AG08395 (cell line): ENCODE results near the gene ZFYVE9.
"Not testable (repeated sequence)": the region's sequence is repeated elsewhere in the genome, so short reads cannot be mapped to it uniquely, and the experiment has no call there.

Experiments
- DNase-seq: peaks from one replicate; pipeline ENCODE4 v3.0.0; 2012; ENCODE audit warnings: mixed read lengths, low spot score

ZFYVE9 gene

GRCh38 chr1:52190500-52191252 is 48.8 kb downstream of the ZFYVE9 start:
- no peak for DNase-seq

DNA sequence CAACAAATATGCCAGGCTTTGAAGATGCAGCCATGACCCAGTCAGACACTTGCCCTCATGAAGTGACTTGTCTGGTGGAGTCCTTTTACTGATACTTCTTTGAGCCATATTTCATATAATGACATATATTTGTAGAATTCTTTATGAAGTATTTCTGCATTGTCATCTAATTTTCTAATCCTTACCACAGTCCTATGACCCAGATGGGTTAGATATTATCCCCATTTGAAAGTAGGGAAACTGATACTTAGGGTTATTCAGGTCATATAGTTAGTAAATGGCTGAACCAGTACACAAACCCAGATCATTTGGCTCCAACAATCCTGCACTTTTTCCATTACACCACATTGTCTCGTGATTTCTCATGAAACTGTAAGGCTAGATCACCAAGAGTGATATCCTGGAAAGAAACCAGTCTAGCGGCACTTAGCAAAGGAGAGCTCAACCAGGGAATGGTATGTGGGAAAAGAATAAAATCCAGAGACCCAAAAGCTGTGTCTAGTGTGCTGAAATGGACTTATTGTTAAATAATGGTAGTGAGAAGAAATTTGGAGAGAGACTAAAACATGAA is 49.6 kb downstream of the ZFYVE9 start:
- DNase-seq = no peak

- DNase-seq = no peak
These were observed 50.1 kb downstream of the ZFYVE9 start for GRCh38 chr1:52192024-52192423.

- DNase-seq = no peak
These were observed 50.5 kb downstream of the ZFYVE9 start for GRCh38 chr1:52192436-52192835.

DNA sequence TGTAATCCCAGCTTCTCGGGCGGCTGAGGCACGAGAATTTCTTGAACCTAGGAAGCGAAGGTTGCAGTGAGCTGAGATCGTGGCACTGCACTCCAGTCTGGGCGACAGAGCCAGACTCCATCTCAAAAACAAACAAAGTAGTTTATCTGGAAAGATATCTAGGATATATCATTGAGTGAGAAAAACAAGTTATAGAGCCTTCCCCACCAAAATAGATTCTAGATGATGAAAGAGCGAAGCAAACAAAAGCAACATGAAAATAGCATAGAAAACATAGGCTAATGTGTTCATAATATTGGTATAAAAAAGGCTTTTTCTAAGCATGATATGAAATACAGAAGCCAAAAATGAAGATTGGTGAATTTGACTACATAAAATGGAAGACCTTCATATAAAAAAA is 52.1 kb downstream of the ZFYVE9 start:
- no peak for DNase-seq

- no peak for DNase-seq
These were observed 53.3 kb downstream of the ZFYVE9 start for GRCh38 chr1:52195161-52195560.

DNA sequence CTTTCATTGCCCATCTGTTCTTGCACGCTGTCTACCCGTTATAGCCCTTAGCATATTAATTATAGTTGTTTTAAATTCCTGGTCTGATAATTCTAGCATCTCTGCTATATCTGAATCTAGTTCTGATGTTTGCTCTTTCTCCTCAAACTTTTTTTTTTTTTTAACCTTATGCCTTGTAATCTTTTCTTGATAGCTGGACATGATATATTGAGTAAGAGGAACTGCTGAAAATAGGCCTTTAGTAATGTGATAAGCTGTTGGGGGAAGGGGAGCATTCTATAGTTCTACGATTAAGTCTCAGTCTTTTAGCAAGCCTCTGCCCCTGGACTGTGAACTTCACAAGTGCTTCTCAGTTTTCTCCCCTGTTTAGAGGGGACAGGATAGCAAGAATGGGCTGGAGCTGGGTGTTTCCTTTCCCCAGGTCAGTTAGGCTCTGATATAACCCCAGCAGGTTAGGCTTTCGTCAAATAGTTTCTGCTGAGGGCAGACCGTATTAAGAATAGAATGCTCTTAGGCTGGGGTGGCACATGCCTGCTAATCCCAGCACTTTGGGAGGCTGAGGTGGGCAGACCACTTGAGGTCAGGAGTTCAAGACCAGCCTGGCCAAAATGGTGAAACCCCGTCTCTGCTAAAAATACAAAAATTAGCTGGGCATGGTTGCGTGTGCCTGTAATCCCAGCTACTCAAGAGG is 62.2 kb downstream of the ZFYVE9 start:
- no peak for DNase-seq

GRCh38 chr1:52204696-52205095 is 62.8 kb downstream of the ZFYVE9 start:
- DNase-seq = no peak

- not testable (repeated sequence) for DNase-seq
These were observed 64.8 kb downstream of the ZFYVE9 start for GRCh38 chr1:52206686-52207085.

DNA sequence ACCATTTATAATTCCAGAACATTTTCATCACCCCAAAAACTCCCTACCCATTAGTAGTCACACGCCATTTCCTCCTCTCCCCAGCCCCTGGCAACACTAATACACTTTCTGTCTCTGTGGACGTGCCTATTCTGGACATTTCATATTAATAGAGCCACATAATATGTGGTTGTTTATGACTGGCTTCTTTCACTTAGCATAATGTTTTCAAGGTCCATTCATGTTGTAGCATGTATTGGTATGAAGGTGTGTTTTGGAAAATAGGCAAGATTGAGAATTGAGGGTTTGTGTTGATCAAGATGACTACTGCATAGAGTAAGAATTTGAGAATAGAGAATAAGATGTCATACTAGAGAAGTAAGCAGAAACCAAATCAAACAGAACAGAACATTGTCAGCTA is 67.5 kb downstream of the ZFYVE9 start:
- DNase-seq = no peak

DNA sequence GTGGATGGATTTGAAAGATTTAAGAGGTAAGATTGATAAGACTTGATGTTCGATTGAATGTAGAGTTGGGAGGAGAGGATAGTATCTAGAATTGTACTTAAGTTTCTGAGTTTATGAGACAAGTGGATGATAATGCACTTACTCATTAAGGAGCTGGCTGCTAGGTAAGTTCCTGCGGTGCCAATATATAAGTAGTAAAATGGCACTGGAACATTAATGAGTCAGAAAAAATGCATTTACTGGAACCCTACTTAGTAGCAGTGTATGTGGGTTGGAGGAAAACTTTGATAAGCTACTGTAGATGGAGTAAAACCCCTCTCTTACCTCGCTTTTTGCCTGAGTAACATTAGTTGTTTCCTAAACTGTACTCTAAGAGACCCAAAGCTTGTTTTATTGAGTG is 68.2 kb downstream of the ZFYVE9 start:
- no peak for DNase-seq

DNA sequence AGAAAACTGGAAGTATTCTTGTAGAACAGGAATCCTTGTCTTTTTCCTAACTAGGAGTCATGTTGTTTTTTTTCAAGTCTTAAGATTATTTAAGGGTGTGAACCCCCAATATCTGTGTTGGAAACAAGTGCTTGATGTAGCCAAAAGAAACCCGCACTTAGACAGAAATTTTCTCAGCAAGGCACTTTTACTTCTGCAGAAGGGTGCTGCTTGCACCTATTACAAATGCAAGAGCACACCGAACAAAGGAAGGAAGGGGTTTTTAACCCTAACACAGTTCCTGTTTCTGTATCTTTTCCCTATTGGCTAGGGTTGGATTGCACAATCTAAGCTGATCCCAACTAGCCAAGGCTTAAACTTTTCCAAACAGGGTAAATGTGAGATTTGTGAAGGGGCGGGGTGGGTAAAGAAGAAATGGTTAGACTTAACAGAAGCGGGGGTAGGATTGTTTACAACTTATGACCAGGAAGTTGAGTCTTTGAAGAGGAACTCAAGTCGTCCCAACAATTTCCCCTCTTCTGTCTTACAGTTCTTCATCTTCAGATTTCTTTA is 75.1 kb downstream of the ZFYVE9 start:
- DNase-seq = no peak

GRCh38 chr1:52225174-52225573 is 83.3 kb downstream of the ZFYVE9 start:
- DNase-seq = no peak

DNA sequence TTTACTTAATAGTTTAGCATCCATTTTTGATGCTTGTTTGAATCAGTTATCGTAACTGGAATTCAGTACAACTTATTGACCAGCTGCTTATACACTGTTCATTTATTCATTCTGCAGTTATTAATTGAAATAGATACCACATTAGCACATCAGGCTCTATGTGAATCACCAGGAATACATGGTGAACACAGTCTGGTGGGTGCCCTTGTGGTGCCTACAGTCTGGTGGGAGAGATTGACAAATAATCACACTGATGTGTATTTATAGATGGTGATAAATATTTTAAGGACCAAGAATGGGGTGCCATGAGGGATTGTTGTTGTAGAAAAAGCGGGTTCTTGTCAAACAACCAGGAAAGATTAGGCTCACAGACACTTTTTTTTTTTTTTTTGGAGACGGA is 87.6 kb downstream of the ZFYVE9 start:
- DNase-seq = no peak

DNA sequence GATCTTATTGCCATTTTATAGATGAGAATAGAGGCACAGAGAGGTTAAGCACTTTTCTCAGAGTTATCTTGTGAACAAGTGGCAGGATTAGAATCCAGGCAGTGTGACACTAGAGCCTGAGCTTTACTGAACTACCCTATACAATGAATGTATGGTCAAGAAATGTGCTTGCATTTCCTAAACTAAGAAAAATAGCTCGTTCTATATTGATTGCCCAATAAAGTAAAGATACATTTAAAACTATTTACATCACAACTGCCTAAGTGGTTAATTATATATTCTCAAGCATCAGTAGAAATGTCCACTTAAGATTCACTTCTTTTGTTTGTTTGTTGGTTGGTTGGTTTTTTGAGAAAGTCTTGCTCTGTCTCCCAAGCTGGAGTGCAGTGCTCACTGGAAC is 91.6 kb downstream of the ZFYVE9 start:
- DNase-seq = no peak

DNA sequence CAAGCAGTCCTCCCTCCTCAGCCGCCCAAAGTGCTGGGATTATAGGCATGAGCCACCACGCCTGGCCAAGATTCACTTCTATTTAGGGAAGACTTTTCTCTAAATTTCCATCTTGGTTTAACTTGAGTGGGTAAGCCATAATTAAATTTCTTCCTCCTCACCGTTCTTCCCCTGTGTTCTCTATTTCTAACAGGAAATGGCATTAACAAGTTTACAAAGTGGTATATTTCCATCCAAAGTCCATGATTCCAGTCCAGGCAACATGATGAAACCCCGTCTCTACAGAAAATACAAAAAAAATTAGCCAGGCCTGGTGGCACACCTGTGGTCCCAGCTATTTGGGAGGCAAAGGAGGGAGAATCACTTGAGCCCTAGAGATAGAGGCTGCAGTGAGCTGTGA is 92.1 kb downstream of the ZFYVE9 start:
- DNase-seq = no peak

DNA sequence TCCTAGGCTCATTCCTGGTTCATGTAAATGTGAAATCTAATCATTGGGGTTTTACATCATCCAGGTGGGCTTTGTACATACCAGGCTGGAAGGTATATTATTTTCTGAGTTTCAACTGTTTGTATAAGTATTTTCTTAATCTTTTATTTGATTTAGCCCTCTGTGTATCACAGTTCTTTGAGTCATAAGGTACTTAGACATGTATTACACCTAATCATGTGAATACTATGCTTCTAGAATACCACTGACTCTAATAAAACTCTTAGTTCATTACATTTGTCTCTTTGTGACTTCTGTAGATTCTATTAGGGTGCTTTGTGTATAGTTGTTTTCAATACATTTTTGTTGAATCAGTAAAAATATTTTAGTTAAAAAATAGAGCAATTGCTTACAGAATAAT is 92.8 kb downstream of the ZFYVE9 start:
- DNase-seq = no peak

- DNase-seq = no peak
These were observed 93.8 kb downstream of the ZFYVE9 start for GRCh38 chr1:52235646-52236045.

DNA sequence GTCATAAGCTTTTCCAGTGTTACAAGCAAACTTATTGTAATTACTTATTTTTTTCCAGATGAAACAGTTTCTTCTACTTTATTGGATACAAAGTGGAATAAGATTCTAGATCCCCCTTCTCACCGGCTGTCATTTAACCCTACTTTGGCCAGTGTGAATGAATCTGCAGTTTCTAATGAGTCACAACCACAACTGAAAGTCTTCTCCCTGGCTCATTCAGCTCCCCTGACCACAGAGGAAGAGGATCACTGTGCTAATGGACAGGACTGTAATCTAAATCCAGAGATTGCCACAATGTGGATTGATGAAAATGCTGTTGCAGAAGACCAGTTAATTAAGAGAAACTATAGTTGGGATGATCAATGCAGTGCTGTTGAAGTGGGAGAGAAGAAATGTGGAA is 95.5 kb downstream of the ZFYVE9 start:
- DNase-seq = peak; percentile 50

DNA sequence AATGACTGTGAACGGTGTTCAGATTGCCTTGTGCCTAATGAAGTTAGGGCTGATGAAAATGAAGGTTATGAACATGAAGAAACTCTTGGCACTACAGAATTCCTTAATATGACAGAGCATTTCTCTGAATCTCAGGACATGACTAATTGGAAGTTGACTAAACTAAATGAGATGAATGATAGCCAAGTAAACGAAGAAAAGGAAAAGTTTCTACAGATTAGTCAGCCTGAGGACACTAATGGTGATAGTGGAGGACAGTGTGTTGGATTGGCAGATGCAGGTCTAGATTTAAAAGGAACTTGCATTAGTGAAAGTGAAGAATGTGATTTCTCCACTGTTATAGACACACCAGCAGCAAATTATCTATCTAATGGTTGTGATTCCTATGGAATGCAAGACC is 96.6 kb downstream of the ZFYVE9 start:
- peak; percentile 13 for DNase-seq

DNA sequence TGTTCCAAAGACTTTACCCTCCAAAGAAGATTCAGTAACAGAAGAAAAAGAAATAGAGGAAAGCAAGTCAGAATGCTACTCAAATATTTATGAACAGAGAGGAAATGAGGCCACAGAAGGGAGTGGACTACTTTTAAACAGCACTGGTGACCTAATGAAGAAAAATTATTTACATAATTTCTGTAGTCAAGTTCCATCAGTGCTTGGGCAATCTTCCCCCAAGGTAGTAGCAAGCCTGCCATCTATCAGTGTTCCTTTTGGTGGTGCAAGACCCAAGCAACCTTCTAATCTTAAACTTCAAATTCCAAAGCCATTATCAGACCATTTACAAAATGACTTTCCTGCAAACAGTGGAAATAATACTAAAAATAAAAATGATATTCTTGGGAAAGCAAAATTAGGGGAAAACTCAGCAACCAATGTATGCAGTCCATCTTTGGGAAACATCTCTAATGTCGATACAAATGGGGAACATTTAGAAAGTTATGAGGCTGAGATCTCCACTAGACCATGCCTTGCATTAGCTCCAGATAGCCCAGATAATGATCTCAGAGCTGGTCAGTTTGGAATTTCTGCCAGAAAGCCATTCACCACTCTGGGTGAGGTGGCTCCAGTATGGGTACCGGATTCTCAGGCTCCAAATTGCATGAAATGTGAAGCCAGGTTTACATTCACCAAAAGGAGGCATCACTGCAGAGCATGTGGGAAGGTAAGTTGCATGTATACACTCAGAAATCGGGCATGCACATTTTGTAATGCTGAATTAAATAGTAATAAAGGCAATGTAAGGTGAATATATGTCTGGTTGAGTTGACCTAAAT is 97.2 kb downstream of the ZFYVE9 start:
- DNase-seq = no peak

DNA sequence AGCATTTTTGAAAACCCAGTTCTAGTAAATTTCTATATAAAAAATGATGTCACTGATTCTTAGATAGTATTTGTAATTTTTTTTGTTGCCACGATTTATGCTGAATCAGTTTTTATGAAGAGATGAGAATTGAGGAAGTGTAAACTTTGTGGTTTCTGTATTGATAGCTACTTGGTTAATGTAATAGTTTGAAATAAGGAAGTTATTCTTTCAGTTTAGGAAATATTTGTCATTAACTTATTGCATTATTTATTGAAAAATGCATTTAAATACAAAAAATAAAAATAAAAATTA is 97.8 kb downstream of the ZFYVE9 start:
- DNase-seq = no peak
